K562 (cell line): ENCODE measurements around the gene TBC1D17. TPM values are rescaled to one million over a fixed set of nuclear protein-coding genes. Genes with fewer than 3 reads are reported as not detected.

Experiments used
- BDP1 ChIP-seq: IDR thresholded peaks from 3 replicates; pipeline ENCODE4 v1.6.1; 2011; ENCODE audit not compliant: insufficient read length, insufficient read depth
- CHAMP1 ChIP-seq: fragments of 450-650 bp; IDR thresholded peaks from 2 replicates; pipeline ENCODE4 v1.6.1; 2016; ENCODE audit warnings: mild to moderate bottlenecking
- CHD2 ChIP-seq: IDR thresholded peaks from 2 replicates; pipeline ENCODE4 v1.6.1; 2011; ENCODE audit warnings: low read depth, low read length
- FOXA1 ChIP-seq: fragments of 450-650 bp; IDR thresholded peaks from 2 replicates; pipeline ENCODE4 v1.6.1; 2016; ENCODE audit warnings: mild to moderate bottlenecking, borderline replicate concordance
- GATA2 ChIP-seq: sonication (generic); formaldehyde crosslinking; IDR thresholded peaks from 2 replicates; pipeline ENCODE4 v1.4.0; 2020; ENCODE audit warnings: mild to moderate bottlenecking, missing genetic modification reagents
- GTF2F1 ChIP-seq: IDR thresholded peaks from 2 replicates; pipeline ENCODE4 v1.6.1; 2011; ENCODE audit warnings: low read depth, low read length, improper control_type of control experiment
- HDAC1 ChIP-seq, 2 experiments: fragments of 450-650 bp; IDR thresholded peaks; 2 replicates each; pipeline ENCODE4 v1.6.1; 2016 to 2017; ENCODE audit warnings: inconsistent platforms in 1 of 2, mild to moderate bottlenecking in 1 of 2, moderate library complexity in 1 of 2
- MTA1 ChIP-seq: fragments of 450-650 bp; IDR thresholded peaks from 2 replicates; pipeline ENCODE4 v1.6.1; 2017; ENCODE audit warnings: borderline replicate concordance
- NEUROD1 ChIP-seq: fragments of 150-350 bp; IDR thresholded peaks from 2 replicates; pipeline ENCODE4 v1.6.1; 2014; ENCODE audit warnings: borderline replicate concordance, low read length, low read depth; ENCODE audit not compliant: partially characterized antibody
- NR3C1 ChIP-seq: sonication (generic); formaldehyde crosslinking; IDR thresholded peaks from 2 replicates; pipeline ENCODE4 v1.8.1; 2022; ENCODE audit warnings: missing genetic modification reagents
- PHF8 ChIP-seq: fragments of 200-600 bp; sonication (generic); IDR thresholded peaks from 2 replicates; pipeline ENCODE4 v1.6.1; 2012; ENCODE audit warnings: mixed run types, mild to moderate bottlenecking, inconsistent platforms, low read length, moderate library complexity, borderline replicate concordance
- RBBP5 ChIP-seq: fragments of 200-600 bp; sonication (generic); IDR thresholded peaks from 2 replicates; pipeline ENCODE4 v1.6.1; 2012; ENCODE audit warnings: borderline replicate concordance, mild to moderate bottlenecking, low read length, control low read depth, inconsistent platforms; ENCODE audit not compliant: insufficient read depth, poor library complexity, severe bottlenecking
- RBM22 ChIP-seq: fragments of 200-400 bp; formaldehyde crosslinking; IDR thresholded peaks from 2 replicates; pipeline ENCODE4 v1.6.1; 2018; ENCODE audit warnings: low read length, low read depth; ENCODE audit not compliant: poor library complexity, severe bottlenecking
- RHOXF2B ChIP-seq: fragments of 250-450 bp; sonication (Bioruptor Pico); conservative IDR thresholded peaks from 2 replicates; pipeline ENCODE4 v1.5.1; 2021
- SMC3 ChIP-seq: conservative IDR thresholded peaks from 2 replicates; pipeline ENCODE4 v1.6.1; 2011; ENCODE audit warnings: low read depth, low read length, improper control_type of control experiment; ENCODE audit not compliant: insufficient read depth
- ZBTB7A ChIP-seq: IDR thresholded peaks from 2 replicates; pipeline ENCODE4 v1.6.1; 2011; ENCODE audit warnings: low read depth, mild to moderate bottlenecking, low read length, moderate library complexity, borderline replicate concordance; ENCODE audit not compliant: control insufficient read depth
- ZKSCAN1 ChIP-seq: fragments of 150-350 bp; IDR thresholded peaks from 2 replicates; pipeline ENCODE4 v1.6.1; 2016; ENCODE audit warnings: low read depth, low read length
- ZNF316 ChIP-seq: fragments of 450-650 bp; IDR thresholded peaks from 2 replicates; pipeline ENCODE4 v1.6.1; 2016
- ZNF324 ChIP-seq: fragments of 250-450 bp; sonication (Bioruptor Pico); IDR thresholded peaks from 2 replicates; pipeline ENCODE4 v1.4.0; 2020; ENCODE audit warnings: mild to moderate bottlenecking
- ZNF586 ChIP-seq: fragments of 450-650 bp; formaldehyde crosslinking; conservative IDR thresholded peaks from 2 replicates; pipeline ENCODE4 v1.4.0; 2020; ENCODE audit warnings: mild to moderate bottlenecking, moderate library complexity
- ZNF77 ChIP-seq: fragments of 250-450 bp; sonication (Bioruptor Pico); IDR thresholded peaks from 2 replicates; pipeline ENCODE4 v1.5.0; 2020
- ZZZ3 ChIP-seq: fragments of 450-650 bp; IDR thresholded peaks from 2 replicates; pipeline ENCODE4 v1.6.1; 2016; ENCODE audit warnings: antibody characterized with exemption, mild to moderate bottlenecking, moderate library complexity
- polyA plus RNA-seq, 8 experiments: library from polyadenylated mRNA; depleted of rRNA in 4 of 8; stranded (reverse) in 5 of 8; unstranded in 3 of 8; fragments of >200 nt; fragmentation: Nextera tagmentation in 2 of 8; fragmentation: Illumina TruSeq in 1 of 8; extraction: Ambion mirVana in 2 of 8; extraction: Trizol in 1 of 8; gene quantifications; 2 replicates each; pipeline versions ENCODE4 v1.2.1 to v1.2.3, GENCODE V29; 2011 to 2014; ENCODE audit warnings: inconsistent platforms in 1 of 8, missing spikeins in 1 of 8
- total RNA-seq, 7 experiments: library from RNA; depleted of rRNA in 6 of 7; stranded (reverse); fragments of >200 nt in 6 of 7; fragmentation: Illumina TruSeq in 2 of 7; extraction: Trizol in 2 of 7; gene quantifications; 2 replicates each; pipeline versions ENCODE4 v1.2.1 to v1.2.3, GENCODE V29; 2011 to 2021; ENCODE audit warnings: low replicate concordance in 1 of 7
- TF ChIP-seq, protein P1 (sequence below): fragments of 450-650 bp; formaldehyde crosslinking; conservative IDR thresholded peaks from 2 replicates; pipeline ENCODE4 v1.4.0; 2022; ENCODE audit warnings: mild to moderate bottlenecking, missing genetic modification characterization
- TF ChIP-seq, protein P2 (sequence below): IDR thresholded peaks from 2 replicates; pipeline ENCODE4 v1.6.1; 2011; ENCODE audit not compliant: insufficient read length; ENCODE audit errors: extremely low read depth

TBC1D17 gene
- total and polyA plus RNA-seq, 9 of the 15 experiments (the other 6 are each of a cell fraction or from before 2014, with no cell fraction given), result 0.42 to 16.0 (median 3.8) TPM

GRCh38 chr19:49870309-49870901, 7.1 kb upstream of the TBC1D17 start (continued):
- TF ChIP-seq CHD2, result no peak
- TF ChIP-seq ZNF316, result no peak
- no peak for TF ChIP-seq ZNF324 (CRISPR knock-in tag)
- no peak for TF ChIP-seq MTA1
- TF ChIP-seq BDP1, result no peak
- 0 out of 4 replicates have a peak, but pooled peaks of 1 of the 2 experiments have one; percentile 6 for TF ChIP-seq HDAC1 (IDR thresholded peaks at IDR 0.05)
- TF ChIP-seq GTF2F1, result no peak
- TF ChIP-seq RHOXF2B (CRISPR knock-in tag), result no peak
- 0 out of 2 replicates have a peak, but pooled peaks have one; percentile 55 for TF ChIP-seq ZBTB7A
- TF ChIP-seq NR3C1 (CRISPR knock-in tag), result no peak
- peak; percentile 10 for TF ChIP-seq RBBP5
- TF ChIP-seq, protein P1, sequence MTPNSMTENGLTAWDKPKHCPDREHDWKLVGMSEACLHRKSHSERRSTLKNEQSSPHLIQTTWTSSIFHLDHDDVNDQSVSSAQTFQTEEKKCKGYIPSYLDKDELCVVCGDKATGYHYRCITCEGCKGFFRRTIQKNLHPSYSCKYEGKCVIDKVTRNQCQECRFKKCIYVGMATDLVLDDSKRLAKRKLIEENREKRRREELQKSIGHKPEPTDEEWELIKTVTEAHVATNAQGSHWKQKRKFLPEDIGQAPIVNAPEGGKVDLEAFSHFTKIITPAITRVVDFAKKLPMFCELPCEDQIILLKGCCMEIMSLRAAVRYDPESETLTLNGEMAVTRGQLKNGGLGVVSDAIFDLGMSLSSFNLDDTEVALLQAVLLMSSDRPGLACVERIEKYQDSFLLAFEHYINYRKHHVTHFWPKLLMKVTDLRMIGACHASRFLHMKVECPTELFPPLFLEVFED (CRISPR knock-in tag), result no peak
- TF ChIP-seq ZNF77 (CRISPR knock-in tag), result no peak
- 0 out of 2 replicates have a peak, but pooled peaks have one; percentile 8 for TF ChIP-seq ZKSCAN1
- no peak for TF ChIP-seq GATA2 (CRISPR knock-in tag)
- no peak for TF ChIP-seq ZZZ3
- no peak for TF ChIP-seq RBM22
- TF ChIP-seq FOXA1, result no peak
- no peak for TF ChIP-seq SMC3
- no peak for TF ChIP-seq CHAMP1
- TF ChIP-seq NEUROD1, result no peak
- no peak for TF ChIP-seq ZNF586 (CRISPR knock-in tag)
- TF ChIP-seq PHF8, result no peak
- TF ChIP-seq, protein P2, sequence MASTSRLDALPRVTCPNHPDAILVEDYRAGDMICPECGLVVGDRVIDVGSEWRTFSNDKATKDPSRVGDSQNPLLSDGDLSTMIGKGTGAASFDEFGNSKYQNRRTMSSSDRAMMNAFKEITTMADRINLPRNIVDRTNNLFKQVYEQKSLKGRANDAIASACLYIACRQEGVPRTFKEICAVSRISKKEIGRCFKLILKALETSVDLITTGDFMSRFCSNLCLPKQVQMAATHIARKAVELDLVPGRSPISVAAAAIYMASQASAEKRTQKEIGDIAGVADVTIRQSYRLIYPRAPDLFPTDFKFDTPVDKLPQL, result no peak
